ENCODE measurements around the gene SCN10A.

GRCh38 chr3:38731522-38731921 lies 84.5 kb downstream of the SCN10A start:
- no peak for TF ChIP-seq CTCF (IDR thresholded peaks at IDR 0.05)
- TF ChIP-seq ZFX (IDR thresholded peaks at IDR 0.05; ENCODE audit: borderline replicate concordance), result no peak

All from 22Rv1 (cell line).